Glomerular endothelial cell (primary cell): ENCODE measurements around the gene FKBP1A. TPM values are rescaled to one million over a fixed set of nuclear protein-coding genes. Genes with fewer than 3 reads are reported as not detected.
"Not testable (repeated sequence)": the region's sequence is repeated elsewhere in the genome, so short reads cannot be mapped to it uniquely, and the experiment has no call there.

Experiments used
- DNase-seq: peaks from one replicate; pipeline ENCODE4 v3.0.0-alpha.2; 2011; ENCODE audit warnings: low read depth, low spot score; ENCODE audit errors: extremely low read depth
- total RNA-seq: library from RNA; depleted of rRNA; stranded (reverse); fragments of >200 nt; gene quantifications from 2 replicates; pipeline ENCODE4 v1.2.3, GENCODE V29; 2015

The FKBP1A gene
- total RNA-seq, 1 donor from 2014 or later: 737 TPM

DNA sequence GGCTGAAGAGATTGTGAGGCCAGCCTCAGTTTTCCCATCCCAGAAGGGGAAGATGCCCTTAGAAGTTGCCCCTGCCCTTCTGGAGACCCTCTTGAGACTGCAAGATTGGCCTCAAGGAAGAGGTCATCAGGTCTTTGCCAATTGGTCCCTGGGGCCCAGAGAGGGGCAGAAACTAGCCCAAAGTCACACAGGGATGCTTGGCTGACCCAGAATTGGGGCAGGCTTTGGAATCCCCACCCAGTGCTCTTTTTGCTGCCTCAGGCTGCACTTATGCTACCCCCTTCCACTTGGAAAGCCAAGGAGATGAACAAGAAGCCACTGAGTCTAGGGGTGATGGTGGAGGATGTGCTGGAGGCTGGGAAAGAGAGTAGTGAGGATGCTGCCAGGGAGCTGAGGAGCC, 24.9 kb upstream of the FKBP1A start:
- DNase-seq: no peak

- DNase-seq: no peak
Observed at GRCh38 chr20:1417273-1417672, 24.4 kb upstream of the FKBP1A start.

DNA sequence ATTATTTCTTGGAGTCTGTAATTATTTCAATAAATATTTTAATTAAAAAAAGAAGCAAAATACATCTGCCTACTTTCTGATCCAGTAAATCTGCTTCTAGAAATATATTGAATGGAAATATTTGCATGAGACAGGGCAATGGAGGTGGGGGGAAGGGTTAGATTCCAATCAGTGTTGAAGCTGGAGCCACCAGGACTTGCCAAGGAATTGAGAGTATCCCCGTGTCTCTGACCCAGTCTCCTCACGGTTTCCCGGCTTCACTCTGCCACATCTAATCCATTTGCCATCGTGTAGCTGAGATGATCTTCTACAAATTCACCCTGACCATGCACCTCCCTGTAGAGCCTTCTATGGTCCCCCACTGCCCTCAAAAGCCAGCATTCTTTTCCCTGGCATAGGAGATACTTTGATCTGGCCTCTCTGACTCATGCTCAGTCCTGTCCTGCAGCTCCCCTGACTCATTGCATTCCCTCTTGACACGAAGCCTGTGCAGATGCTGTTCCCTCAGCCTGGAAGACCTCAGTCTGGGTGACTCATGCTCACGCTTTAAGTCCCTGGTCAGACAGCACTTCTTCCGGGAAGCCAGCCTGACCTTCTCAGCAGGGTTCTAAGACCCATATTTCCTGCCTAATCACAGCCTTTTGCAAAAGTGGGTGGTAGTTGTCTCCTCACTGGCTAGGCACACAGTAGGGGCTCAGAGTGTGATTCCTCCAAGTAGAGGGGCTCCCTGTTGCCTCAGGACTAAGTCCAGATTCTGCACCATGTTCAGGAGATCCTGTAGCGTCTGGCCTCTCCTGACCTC, 23.0 kb upstream of the FKBP1A start:
- DNase-seq: no peak

DNA sequence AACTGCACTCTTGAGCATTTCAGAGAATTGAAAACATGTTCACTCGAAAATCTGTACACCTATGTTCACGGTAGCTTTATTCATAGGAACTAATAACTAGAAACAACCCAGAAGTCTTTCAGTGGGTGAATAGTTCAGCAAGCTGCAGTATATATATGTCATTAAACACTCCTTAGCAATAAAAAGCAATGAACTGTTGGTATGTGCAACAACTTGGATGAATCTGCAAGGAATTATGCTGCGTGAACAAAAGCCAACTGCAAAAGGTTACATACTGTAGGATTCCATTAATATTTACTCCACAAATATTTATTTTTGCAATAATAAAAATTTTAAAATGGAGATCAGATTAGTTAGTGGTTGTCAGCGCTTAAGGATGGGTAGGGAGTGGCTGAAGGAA, 22.1 kb upstream of the FKBP1A start:
- DNase-seq: no peak

DNA sequence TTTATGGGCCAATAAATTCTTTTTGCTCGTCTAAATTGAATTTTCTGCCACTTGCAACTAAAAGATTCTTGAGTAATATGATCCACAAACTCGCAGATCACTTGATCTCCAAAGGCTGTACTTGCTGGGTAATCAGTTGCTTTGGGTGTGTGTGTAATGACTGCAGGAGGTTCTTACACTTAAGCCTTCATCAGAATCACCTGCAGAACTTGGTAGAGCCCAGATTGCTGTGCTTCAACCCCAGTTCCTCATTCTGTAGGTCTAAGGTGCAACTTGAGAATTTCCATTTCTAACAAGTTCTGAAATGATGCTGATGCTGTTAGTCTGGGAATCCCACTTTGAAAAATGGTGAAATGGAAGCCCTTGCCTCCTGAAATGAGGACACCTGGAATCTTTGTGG, 12.9 kb upstream of the FKBP1A start:
- no peak for DNase-seq

DNA sequence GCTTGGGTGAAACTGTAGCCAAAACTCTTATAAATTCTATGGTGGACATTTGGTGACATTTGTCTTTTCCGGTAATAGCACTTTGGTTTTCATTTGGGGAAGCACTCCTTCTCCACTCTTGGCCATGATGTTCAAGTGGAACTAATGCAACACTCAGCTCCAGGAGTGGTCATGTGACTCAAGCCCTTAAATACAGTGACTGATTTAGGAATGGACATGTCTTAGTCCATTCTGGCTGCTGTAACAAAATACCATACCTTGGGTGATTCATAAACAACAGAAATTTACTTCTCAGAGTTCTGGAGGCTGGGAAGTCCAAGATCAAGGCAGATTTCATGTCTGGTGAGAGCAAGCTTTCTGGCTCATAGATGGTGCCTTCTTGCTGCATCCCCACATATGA, 10.8 kb upstream of the FKBP1A start:
- no peak for DNase-seq

DNA sequence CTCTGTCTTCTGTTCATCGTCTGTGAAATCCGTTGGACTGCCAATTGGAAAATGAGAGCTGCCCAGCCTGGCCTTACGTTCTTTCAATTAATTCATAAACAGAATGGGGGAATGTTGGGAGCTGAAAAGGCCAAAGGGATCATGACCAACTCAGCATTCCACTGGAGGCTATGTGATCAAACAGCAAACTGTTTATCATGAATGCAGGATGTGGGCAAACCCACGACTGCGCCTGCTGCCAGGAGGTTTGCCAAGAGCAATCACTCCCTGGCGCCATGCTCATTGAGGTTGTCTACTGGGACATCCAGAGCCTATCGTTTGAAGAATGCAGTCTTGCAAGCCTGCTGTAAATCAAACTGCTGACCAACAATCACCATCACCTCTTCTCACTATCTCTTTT, 9.3 kb upstream of the FKBP1A start:
- no peak for DNase-seq

DNA sequence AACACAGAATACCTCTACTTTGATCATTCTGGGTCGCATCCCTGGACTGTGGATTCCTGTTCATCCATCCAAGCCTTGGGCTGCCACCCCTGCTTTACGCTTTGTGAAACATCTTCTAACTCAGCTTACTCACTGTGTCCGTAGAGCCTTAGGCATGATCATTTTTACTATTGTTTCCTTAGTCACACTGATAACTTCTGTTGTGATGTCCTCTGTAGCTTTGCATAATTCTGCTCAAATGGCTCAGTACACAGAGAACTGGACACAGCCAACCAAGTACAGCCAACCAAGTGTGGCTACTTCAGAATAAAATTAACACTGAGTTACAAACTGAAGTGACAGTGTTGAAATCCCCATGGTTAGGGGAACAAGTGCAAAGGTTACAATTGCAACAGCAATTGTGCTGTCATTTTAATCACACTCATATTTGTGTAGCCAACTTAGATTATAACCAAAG, 8.6 kb upstream of the FKBP1A start:
- DNase-seq: no peak

GRCh38 chr20:1399678-1400366, 7.0 kb upstream of the FKBP1A start:
- not testable (repeated sequence) for DNase-seq

DNA sequence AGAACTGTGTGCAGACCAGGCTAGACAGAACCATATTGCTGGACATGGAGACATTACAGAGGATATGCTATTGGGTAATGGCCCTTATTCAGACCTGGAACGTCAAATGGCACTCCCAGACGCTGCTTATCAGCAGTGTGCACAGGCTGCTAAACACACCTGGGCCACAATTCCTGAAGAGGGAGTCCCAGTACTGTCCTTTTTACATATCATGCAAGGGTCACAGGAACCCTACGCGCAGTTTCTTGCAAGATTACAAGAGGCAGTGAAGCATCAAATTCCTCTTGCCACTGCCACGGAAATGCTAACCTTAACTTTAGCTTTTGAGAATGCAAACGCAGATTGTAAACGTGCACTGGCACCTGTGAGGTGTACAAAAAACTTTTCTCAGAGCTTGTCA, 5.3 kb upstream of the FKBP1A start:
- not testable (repeated sequence) for DNase-seq

- DNase-seq: no peak
Observed at GRCh38 chr20:1397710-1398109, 4.9 kb upstream of the FKBP1A start.

GRCh38 chr20:1396702-1397101, 3.8 kb upstream of the FKBP1A start:
- no peak for DNase-seq

GRCh38 chr20:1396264-1396663, 3.4 kb upstream of the FKBP1A start:
- DNase-seq: no peak

DNA sequence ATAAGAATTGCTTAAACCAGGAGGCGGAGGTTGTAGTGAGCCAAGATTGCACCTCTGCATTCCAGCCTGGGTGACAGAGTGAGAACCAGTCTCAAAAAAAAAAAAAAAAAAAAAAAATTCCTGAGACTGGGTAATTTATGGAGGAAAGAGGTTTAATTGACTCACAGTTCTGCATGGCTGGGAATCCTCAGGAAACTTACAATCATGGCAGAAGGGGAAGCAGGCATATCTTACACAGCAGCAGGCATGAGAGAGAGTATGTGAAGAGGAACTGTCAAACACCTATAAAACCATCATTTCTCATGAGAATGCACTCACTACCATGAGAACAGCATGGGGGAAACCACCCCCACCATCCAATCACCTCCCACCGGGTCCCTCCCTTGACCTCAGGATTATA, 1.8 kb upstream of the FKBP1A start:
- no peak for DNase-seq

DNA sequence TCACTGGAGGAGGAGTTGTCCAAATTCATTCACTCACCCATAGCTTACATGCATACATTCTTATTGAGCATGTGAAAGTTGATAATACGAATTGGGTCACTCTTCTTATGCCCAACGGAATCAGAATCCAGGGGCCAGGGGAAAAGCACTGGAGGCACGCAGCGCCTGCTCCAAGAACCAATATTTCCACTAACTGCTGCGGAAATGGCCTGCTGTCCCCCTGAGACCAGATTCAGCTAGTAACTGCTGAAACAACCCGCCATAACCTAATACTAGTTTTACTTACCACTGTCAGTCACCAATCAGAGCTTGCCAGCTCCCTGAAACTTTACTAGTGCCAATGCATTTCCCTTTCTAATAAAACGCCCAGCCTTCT, 641 bp upstream of the FKBP1A start:
- DNase-seq: no peak

DNA sequence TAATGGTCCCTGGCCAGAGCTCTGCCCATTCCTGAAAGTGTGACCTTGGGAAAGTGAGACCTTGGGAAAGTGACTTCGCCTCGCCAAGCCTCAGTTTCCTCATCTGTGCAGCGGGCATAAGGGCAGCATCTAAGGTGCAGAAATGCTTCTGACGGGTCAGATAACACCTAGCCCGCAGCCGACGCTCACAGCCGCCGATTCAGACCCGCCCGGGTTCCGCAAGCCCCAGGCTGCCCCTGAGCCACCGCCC, 486 bp downstream of the FKBP1A start:
- no peak for DNase-seq

DNA sequence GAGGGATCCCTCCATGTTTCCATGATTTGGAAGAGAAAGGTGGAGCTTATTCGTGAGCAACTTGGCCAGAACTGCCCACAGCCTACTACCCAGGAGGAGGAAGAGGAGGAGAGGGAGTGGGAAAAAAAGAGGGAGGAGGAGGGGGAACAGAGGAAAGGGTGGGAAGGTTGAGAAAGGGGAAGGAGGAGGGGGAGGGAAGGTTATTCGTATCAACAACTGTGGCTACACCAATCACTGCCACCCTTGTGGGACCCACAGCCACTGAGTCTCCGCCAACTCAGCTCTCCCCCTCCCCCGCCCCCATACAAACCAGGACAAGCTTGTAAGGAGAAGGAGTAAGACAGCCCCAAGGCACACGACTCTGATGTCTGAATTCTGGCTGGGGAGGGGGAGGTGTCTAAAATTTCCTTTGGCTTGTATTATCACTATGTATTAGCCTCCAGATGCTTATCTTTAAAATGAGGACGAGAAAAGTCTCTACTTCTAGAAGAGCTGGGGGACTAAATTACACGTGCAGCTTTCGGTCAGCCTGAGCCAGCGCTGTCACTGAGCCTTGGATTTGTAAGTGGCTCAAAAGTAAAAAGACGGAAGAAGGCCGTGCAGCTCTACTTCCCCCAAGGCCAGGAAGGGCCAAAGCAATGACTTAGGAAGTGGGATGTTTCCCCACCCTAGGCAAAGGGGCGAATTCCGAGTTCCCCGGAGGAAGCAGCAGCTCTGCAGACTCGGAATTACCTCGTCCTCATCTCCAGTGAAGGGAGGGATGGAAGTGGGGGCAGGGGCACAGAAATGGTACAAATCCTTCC, 1.0 kb downstream of the FKBP1A start:
- DNase-seq: no peak

GRCh38 chr20:1390581-1391403, 2.1 kb downstream of the FKBP1A start:
- DNase-seq: no peak

GRCh38 chr20:1389703-1390580, 2.9 kb downstream of the FKBP1A start:
- no peak for DNase-seq
